A673 (cell line): ENCODE data around the gene MGP. TPM values are rescaled to one million over a fixed set of nuclear protein-coding genes. Genes with fewer than 3 reads are reported as not detected.

ENCODE experiments used
- Bru-seq: library from RNA; stranded (reverse); fragments of 400-500 nt; gene quantifications from one replicate; lab custom pipeline; 2021; lab: Mats Ljungman, UMichigan
- BruChase-seq, 2 experiments: library from RNA; stranded (reverse); fragments of 400-500 nt; gene quantifications; one replicate each; lab custom pipeline; 2021; lab: Mats Ljungman, UMichigan
- BruUV-seq: library from RNA; stranded (reverse); fragments of 400-500 nt; replicated peaks from 2 replicates; lab custom pipeline; 2021; lab: Mats Ljungman, UMichigan
- CTCF ChIA-PET: fragments of 300-600 bp; sonication (Branson Sonifier 250); formaldehyde crosslinking; loops from one replicate; lab custom pipeline; 2022; ENCODE audit warnings: antibody characterized with exemption; lab: Charles Lee
- POLR2A ChIA-PET: fragments of 300-600 bp; sonication (Branson Sonifier 250); formaldehyde crosslinking; loops from one replicate; lab custom pipeline; 2022; ENCODE audit warnings: antibody characterized with exemption; ENCODE audit not compliant: low non-redundant PET; lab: Charles Lee
- DNase-seq: peaks from one replicate; pipeline ENCODE4 v3.0.0-alpha.2; 2015; ENCODE audit warnings: low spot score
- H3K27ac ChIP-seq: fragments of 200-600 bp; sonication (generic); 2 replicates; pipeline ENCODE4 v1.5.1; 2016; ENCODE audit warnings: mixed run types, low read depth, mild to moderate bottlenecking, mixed read lengths, antibody characterized with exemption, low read length; ENCODE audit not compliant: poor library complexity, severe bottlenecking
- H3K27me3 ChIP-seq: fragments of 200-600 bp; sonication (generic); replicated peaks from 2 replicates; pipeline ENCODE4 v1.6.1; 2017; ENCODE audit warnings: mixed run types, low read depth, mild to moderate bottlenecking, mixed read lengths, antibody characterized with exemption, low read length; ENCODE audit not compliant: insufficient read depth, poor library complexity
- H3K36me3 ChIP-seq: fragments of 200-600 bp; sonication (generic); 2 replicates; pipeline ENCODE4 v1.6.1; 2016; ENCODE audit warnings: mixed run types, mild to moderate bottlenecking, mixed read lengths, antibody characterized with exemption, low read length; ENCODE audit not compliant: insufficient read depth, poor library complexity, severe bottlenecking
- H3K4me1 ChIP-seq: fragments of 200-600 bp; sonication (generic); 2 replicates; pipeline ENCODE4 v1.6.1; 2017; ENCODE audit warnings: mixed run types, mild to moderate bottlenecking, mixed read lengths, antibody characterized with exemption, low read length; ENCODE audit not compliant: insufficient read depth, poor library complexity, severe bottlenecking
- H3K4me3 ChIP-seq: fragments of 200-600 bp; sonication (generic); 2 replicates; pipeline ENCODE4 v1.5.1; 2016; ENCODE audit warnings: low read depth, mixed run types, mild to moderate bottlenecking, mixed read lengths, low read length; ENCODE audit not compliant: poor library complexity, severe bottlenecking
- H3K9me3 ChIP-seq: fragments of 200-600 bp; sonication (generic); 2 replicates; pipeline ENCODE4 v1.6.1; 2016; ENCODE audit warnings: mixed run types, low read depth, mild to moderate bottlenecking, mixed read lengths, antibody characterized with exemption, low read length; ENCODE audit not compliant: poor library complexity, severe bottlenecking
- EZH2 ChIP-seq: fragments of 200-600 bp; sonication (generic); IDR thresholded peaks from 2 replicates; pipeline ENCODE4 v1.6.1; 2017; ENCODE audit warnings: borderline replicate concordance, low read depth, mild to moderate bottlenecking, mixed read lengths, antibody characterized with exemption, low read length; ENCODE audit not compliant: poor library complexity, severe bottlenecking
- intact Hi-C: fragments of 100-400 bp; cut with micrococcal nuclease; formaldehyde crosslinking; loops from one replicate; pipeline ENCODE4 v1.10.0; 2022; ENCODE audit not compliant: unreplicated experiment
- long read RNA-seq: library from polyadenylated mRNA; stranded (forward); transcript quantifications from one replicate; pipeline ENCODE4 v2.0.0, GENCODE V29; 2022
- total RNA-seq: library from RNA; stranded (reverse); gene quantifications from 2 replicates; pipeline ENCODE4 v1.2.3, GENCODE V29; 2021
- TF ChIP-seq, protein P1 (sequence below): fragments of 300-800, 200-600 bp; sonication (generic); conservative IDR thresholded peaks from 2 replicates; pipeline ENCODE4 v1.5.1; 2017; ENCODE audit warnings: low read depth, mild to moderate bottlenecking, antibody characterized with exemption, low read length, moderate library complexity, mixed read lengths

The MGP gene
- total RNA-seq = not detected in 2 replicates
- Bru-seq, nascent RNA = percentile 17 among the genes with signal in this experiment
- BruChase-seq, experiment 1, labeled RNA remaining after a 2-hour chase = not detected
- BruChase-seq, experiment 2, labeled RNA remaining after a 6-hour chase = not detected
- long read RNA-seq = 0 reads

DNA sequence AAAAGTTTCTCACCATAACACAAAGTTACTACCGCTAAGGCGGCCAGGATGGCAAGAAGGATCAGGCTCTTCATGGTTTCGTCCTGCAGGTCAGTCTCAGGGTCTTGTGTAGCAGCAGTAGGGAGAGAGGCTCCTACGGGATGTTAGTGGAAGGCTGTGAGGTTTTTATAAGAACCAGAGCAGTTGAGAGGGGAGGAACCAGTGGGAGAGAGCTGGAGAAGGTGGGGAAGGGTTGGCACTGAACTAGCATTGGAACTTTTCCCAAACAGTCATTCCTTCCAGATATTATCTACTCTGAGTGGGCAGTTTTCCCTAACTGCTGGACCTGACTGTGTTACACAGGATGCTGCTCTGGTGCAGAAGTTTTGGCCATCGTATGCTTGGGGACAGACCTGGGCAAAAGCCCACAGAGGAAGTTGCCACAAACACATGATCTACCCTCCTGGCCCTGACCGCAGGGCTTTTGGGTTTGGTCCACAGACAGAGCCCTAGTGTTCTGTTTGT, at the start of gene MGP:
Gene MGP, minus strand, starts transcription at position 137 of the 504 bp plus-strand sequence. Its CDS starts 63 bp downstream, at position 74.
- ChIA-PET POLR2A (no interaction called here), CTCF (no interaction called here)
- no peaks in the 10 kb centered on the region for H3K36me3 ChIP-seq
- peaks cover 16% of the 10 kb centered on the region for H3K4me1 ChIP-seq
- no peaks in the 10 kb centered on the region for H3K9me3 ChIP-seq
- no peak within 1 kb of the TSS for H3K27ac ChIP-seq
- no peak for DNase-seq
- BruUV-seq = no TSS peak
- TF ChIP-seq EZH2 = no peak
- TF ChIP-seq, protein P1, sequence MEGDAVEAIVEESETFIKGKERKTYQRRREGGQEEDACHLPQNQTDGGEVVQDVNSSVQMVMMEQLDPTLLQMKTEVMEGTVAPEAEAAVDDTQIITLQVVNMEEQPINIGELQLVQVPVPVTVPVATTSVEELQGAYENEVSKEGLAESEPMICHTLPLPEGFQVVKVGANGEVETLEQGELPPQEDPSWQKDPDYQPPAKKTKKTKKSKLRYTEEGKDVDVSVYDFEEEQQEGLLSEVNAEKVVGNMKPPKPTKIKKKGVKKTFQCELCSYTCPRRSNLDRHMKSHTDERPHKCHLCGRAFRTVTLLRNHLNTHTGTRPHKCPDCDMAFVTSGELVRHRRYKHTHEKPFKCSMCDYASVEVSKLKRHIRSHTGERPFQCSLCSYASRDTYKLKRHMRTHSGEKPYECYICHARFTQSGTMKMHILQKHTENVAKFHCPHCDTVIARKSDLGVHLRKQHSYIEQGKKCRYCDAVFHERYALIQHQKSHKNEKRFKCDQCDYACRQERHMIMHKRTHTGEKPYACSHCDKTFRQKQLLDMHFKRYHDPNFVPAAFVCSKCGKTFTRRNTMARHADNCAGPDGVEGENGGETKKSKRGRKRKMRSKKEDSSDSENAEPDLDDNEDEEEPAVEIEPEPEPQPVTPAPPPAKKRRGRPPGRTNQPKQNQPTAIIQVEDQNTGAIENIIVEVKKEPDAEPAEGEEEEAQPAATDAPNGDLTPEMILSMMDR = no peak
- intact Hi-C loops = no loop called here
- no peaks in the 10 kb centered on the region for H3K27me3 ChIP-seq
- peak within 1 kb of the TSS; percentile 8 for H3K4me3 ChIP-seq

DNA sequence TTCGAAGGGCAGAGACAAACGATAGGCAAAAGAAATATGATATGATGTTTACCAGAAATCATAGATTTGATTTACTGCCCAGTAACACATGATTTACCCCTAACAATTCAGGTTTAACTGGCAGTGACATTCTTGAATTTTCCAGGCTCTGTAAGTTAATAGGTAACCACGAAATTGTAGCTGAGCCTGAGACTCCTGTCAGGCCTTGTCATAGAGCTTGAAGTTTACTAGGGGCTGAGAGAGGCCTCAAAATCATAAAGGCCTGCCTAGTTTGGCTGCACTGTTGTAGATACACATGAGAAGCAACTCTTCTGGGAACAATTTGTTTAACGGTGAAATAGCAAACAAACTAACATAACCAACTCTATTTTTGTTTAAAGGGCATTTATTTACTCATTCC, 49.4 kb upstream of the MGP start:
- no peaks in the 10 kb centered on the region for H3K27me3 ChIP-seq
- TF ChIP-seq EZH2 = no peak
- TF ChIP-seq, protein P1 = no peak
- H3K4me3 ChIP-seq = no peak overlapping the region
- intact Hi-C loops = no loop called here
- DNase-seq = no peak
- no TSS peak for BruUV-seq
- POLR2A ChIA-PET = no interaction called here
- no peaks in the 10 kb centered on the region for H3K36me3 ChIP-seq
- H3K27ac ChIP-seq = no peak overlapping the region
- H3K4me1 ChIP-seq = no peaks in the 10 kb centered on the region
- CTCF ChIA-PET = no interaction called here
- no peaks in the 10 kb centered on the region for H3K9me3 ChIP-seq

DNA sequence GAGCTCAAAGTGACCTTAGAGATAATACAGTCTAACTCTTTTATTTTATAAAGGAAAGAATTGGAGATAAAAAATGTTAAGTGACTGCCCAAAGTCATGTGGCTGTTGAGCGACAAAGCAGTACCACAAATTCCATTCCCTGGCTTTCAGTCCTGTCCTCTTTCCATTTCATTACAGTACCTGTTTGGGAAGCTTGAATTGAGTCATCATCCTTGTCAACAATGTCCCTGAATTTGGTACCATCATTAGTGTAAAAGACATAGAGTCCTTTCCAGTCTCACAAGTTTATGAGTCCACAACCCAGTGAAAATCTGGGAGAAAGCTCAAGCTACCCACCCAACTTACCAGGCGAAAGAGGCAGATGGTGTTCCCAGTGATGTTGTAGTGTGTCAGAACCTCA, 48.9 kb upstream of the MGP start:
- no peaks in the 10 kb centered on the region for H3K27me3 ChIP-seq
- H3K4me1 ChIP-seq = peaks cover under 1% of the 10 kb centered on the region
- intact Hi-C loops = no loop called here
- no peak for TF ChIP-seq EZH2
- TF ChIP-seq, protein P1 = no peak
- POLR2A ChIA-PET = no interaction called here
- no TSS peak for BruUV-seq
- no peaks in the 10 kb centered on the region for H3K9me3 ChIP-seq
- no peaks in the 10 kb centered on the region for H3K36me3 ChIP-seq
- CTCF ChIA-PET = no interaction called here
- no peak overlapping the region for H3K4me3 ChIP-seq
- no peak for DNase-seq
- no peak overlapping the region for H3K27ac ChIP-seq
